ENCODE measurements around the gene KRT84. TPM values are rescaled to one million over a fixed set of nuclear protein-coding genes. Genes with fewer than 3 reads are reported as not detected.

KRT84 gene
- total RNA-seq, 1 donor from 2014 or later, result not detected

DNA sequence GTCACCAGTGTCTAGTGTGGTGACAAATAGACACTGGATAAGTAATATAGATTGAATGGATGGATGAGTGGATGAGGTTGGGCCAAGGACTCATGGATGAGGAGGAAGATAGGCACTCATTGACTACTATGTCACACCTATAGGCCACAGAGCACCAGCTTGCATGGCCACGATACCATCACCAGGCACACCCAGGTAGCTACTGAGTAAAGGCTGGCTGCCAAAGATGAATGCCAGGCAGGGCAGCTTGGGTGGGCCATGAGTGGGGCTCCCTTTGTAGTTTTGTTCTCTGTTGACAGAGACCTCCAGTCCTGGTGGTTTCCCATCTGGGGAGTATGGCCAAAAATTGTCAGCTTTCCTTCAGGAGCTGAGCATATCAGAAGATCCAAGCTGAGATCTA lies 53.1 kb downstream of the KRT84 start:
- Mint-ChIP-seq H3K4me3 (no peak overlapping the region), H3K36me3 (no peaks in the 10 kb centered on the region), H3K9me3 (peaks cover 3% of the 10 kb centered on the region), H3K27ac (no peak overlapping the region), H3K4me1 (peaks cover under 1% of the 10 kb centered on the region), H3K27me3 (ENCODE audit: insufficient read depth, low read depth) (peaks cover 7% of the 10 kb centered on the region)
- Histone ChIP-seq H4K20me1 (ENCODE audit: low read depth) (no peaks in the 10 kb centered on the region), H3K9me3 (ENCODE audit: low read depth) (no peaks in the 10 kb centered on the region), H3K4me2 (no peak overlapping the region), H3K4me3 (no peak overlapping the region), H3F3A (ENCODE audit: low read depth) (no peaks in the 10 kb centered on the region), H3K36me3 (no peaks in the 10 kb centered on the region), H3K4me1 (no peaks in the 10 kb centered on the region), H3K27ac (no peak overlapping the region), H3K9ac (no peak overlapping the region), H3K27me3 (no peaks in the 10 kb centered on the region), H2AFZ (replicated peaks) (no peak overlapping the region), H3K79me2 (ENCODE audit: low read depth) (no peaks in the 10 kb centered on the region)
- TF ChIP-seq EZH2phosphoT487 (IDR thresholded peaks at IDR 0.05) (no peak), EZH2 (IDR thresholded peaks at IDR 0.05) (no peak)
- TF ChIP-seq, protein P1, sequence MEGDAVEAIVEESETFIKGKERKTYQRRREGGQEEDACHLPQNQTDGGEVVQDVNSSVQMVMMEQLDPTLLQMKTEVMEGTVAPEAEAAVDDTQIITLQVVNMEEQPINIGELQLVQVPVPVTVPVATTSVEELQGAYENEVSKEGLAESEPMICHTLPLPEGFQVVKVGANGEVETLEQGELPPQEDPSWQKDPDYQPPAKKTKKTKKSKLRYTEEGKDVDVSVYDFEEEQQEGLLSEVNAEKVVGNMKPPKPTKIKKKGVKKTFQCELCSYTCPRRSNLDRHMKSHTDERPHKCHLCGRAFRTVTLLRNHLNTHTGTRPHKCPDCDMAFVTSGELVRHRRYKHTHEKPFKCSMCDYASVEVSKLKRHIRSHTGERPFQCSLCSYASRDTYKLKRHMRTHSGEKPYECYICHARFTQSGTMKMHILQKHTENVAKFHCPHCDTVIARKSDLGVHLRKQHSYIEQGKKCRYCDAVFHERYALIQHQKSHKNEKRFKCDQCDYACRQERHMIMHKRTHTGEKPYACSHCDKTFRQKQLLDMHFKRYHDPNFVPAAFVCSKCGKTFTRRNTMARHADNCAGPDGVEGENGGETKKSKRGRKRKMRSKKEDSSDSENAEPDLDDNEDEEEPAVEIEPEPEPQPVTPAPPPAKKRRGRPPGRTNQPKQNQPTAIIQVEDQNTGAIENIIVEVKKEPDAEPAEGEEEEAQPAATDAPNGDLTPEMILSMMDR (IDR thresholded peaks at IDR 0.05), result no peak
- DNase-seq (ENCODE audit: low spot score), result no peak

DNA sequence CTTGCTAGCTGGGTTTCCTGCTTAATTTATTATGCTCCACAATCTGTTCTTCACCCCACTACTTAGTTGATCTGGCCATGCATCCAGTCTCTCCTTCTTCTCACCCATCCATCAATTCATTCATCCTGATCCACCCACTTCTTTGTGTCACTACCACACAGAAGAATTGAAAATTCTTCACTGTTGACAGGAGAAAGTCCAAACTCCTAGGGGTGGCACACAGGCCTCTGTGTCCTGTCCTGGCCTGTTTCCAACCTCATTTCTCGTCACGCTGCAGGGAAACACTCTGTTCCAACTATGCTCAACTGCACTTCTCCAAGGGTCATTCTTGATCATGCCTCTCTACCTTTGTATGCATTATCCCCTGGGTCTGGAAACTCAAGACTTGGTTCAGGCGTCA lies 53.6 kb downstream of the KRT84 start:
- no peaks in the 10 kb centered on the region for H3K27me3 ChIP-seq
- H3K9ac ChIP-seq, result no peak overlapping the region
- no peak overlapping the region for H3K4me3 ChIP-seq
- no peak overlapping the region for H2AFZ ChIP-seq (replicated peaks)
- H3K27ac Mint-ChIP-seq, result no peak overlapping the region
- no peak overlapping the region for H3K4me2 ChIP-seq
- H3K9me3 Mint-ChIP-seq, result peaks cover 3% of the 10 kb centered on the region
- no peaks in the 10 kb centered on the region for H3K36me3 Mint-ChIP-seq
- no peaks in the 10 kb centered on the region for H3K36me3 ChIP-seq
- DNase-seq (ENCODE audit: low spot score), result no peak
- H3K4me1 ChIP-seq, result no peaks in the 10 kb centered on the region
- H3K4me3 Mint-ChIP-seq, result no peak overlapping the region
- peaks cover 3% of the 10 kb centered on the region for H3K4me1 Mint-ChIP-seq
- no peaks in the 10 kb centered on the region for H4K20me1 ChIP-seq (ENCODE audit: low read depth)
- H3K9me3 ChIP-seq (ENCODE audit: low read depth), result no peaks in the 10 kb centered on the region
- no peaks in the 10 kb centered on the region for H3K79me2 ChIP-seq (ENCODE audit: low read depth)
- H3K27me3 Mint-ChIP-seq (ENCODE audit: insufficient read depth, low read depth), result peaks cover 7% of the 10 kb centered on the region
- H3F3A ChIP-seq (ENCODE audit: low read depth), result no peaks in the 10 kb centered on the region
- TF ChIP-seq, protein P1 (IDR thresholded peaks at IDR 0.05), result no peak
- no peak for TF ChIP-seq EZH2phosphoT487 (IDR thresholded peaks at IDR 0.05)
- no peak for TF ChIP-seq EZH2 (IDR thresholded peaks at IDR 0.05)
- no peak overlapping the region for H3K27ac ChIP-seq

DNA sequence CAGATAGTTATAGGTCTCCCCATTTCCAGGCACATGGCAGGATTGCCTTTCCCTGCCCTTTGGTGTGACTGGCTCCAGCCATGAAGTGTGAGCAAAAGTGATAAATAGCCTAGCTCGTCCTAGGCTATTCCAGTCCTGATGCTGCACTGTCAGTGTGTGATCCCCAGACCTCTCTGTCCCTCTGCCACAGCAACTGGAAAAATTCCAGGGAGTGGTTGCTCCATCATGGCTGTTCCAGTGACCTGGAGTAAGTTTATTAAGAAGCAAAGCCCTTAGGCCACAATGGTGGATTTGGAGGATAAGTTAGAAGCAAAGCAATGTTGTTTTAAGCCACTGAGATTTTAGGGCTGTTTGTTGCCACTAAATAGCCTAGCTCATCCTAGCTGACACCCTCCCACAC lies 54.4 kb downstream of the KRT84 start:
- H3K36me3 Mint-ChIP-seq, result no peaks in the 10 kb centered on the region
- Histone ChIP-seq H3K36me3 (no peaks in the 10 kb centered on the region), H3K9ac (no peak overlapping the region), H3K4me2 (no peak overlapping the region), H3K4me3 (no peak overlapping the region), H2AFZ (replicated peaks) (no peak overlapping the region), H3K4me1 (no peaks in the 10 kb centered on the region), H3K27me3 (no peaks in the 10 kb centered on the region), H4K20me1 (ENCODE audit: low read depth) (no peaks in the 10 kb centered on the region), H3K9me3 (ENCODE audit: low read depth) (no peaks in the 10 kb centered on the region), H3K27ac (no peak overlapping the region), H3F3A (ENCODE audit: low read depth) (no peaks in the 10 kb centered on the region), H3K79me2 (ENCODE audit: low read depth) (no peaks in the 10 kb centered on the region)
- no peak overlapping the region for H3K27ac Mint-ChIP-seq
- H3K9me3 Mint-ChIP-seq, result peaks cover 3% of the 10 kb centered on the region
- no peak overlapping the region for H3K4me3 Mint-ChIP-seq
- peaks cover 3% of the 10 kb centered on the region for H3K4me1 Mint-ChIP-seq
- peaks cover 7% of the 10 kb centered on the region for H3K27me3 Mint-ChIP-seq (ENCODE audit: insufficient read depth, low read depth)
- DNase-seq (ENCODE audit: low spot score), result no peak
- TF ChIP-seq, protein P1 (IDR thresholded peaks at IDR 0.05), result no peak
- TF ChIP-seq EZH2phosphoT487 (IDR thresholded peaks at IDR 0.05) (no peak), EZH2 (IDR thresholded peaks at IDR 0.05) (no peak)

Data from neural progenitor cell (in vitro differentiated cells).